ENCODE data around the gene KCNQ1OT1.

The KCNQ1OT1 gene

GRCh38 chr11:2708151-2708581 is 8.4 kb upstream of the KCNQ1OT1 start:
- no peak for DNase-seq (ENCODE audit: low spot score)
- in situ Hi-C loops (cut with MboI; ENCODE audit: low sequenced_read_pairs, unreplicated experiment) = no loop called here
- TF ChIP-seq, protein P1, sequence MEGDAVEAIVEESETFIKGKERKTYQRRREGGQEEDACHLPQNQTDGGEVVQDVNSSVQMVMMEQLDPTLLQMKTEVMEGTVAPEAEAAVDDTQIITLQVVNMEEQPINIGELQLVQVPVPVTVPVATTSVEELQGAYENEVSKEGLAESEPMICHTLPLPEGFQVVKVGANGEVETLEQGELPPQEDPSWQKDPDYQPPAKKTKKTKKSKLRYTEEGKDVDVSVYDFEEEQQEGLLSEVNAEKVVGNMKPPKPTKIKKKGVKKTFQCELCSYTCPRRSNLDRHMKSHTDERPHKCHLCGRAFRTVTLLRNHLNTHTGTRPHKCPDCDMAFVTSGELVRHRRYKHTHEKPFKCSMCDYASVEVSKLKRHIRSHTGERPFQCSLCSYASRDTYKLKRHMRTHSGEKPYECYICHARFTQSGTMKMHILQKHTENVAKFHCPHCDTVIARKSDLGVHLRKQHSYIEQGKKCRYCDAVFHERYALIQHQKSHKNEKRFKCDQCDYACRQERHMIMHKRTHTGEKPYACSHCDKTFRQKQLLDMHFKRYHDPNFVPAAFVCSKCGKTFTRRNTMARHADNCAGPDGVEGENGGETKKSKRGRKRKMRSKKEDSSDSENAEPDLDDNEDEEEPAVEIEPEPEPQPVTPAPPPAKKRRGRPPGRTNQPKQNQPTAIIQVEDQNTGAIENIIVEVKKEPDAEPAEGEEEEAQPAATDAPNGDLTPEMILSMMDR (IDR thresholded peaks at IDR 0.05; ENCODE audit: borderline replicate concordance, control extremely low read depth, extremely low read depth, insufficient read depth, missing control alignments) = no peak

GRCh38 chr11:2707736-2708135 is 7.9 kb upstream of the KCNQ1OT1 start:
- in situ Hi-C loops (cut with MboI; ENCODE audit: low sequenced_read_pairs, unreplicated experiment) = no loop called here
- TF ChIP-seq, protein P1 (IDR thresholded peaks at IDR 0.05; ENCODE audit: borderline replicate concordance, control extremely low read depth, extremely low read depth, insufficient read depth, missing control alignments) = no peak
- no peak for DNase-seq (ENCODE audit: low spot score)

DNA sequence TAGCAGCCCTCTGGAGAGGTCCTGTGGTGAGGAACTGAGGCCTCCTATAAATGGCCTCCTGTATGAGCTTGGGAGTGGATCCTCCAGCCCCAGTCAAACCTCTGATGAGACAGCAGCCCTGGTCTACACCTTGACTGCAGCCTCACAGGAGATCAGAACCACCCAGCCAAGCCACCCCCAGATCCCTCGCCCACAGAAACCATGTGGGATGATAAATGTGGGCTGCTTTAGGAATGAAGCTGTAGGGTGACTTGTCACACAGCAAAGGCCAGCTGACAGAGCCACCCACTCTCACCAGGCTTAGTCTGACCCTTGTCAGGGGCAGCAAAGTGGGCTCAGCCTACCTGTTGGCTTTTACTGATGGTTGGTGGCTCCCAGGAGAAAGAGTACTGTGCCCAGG is 6.5 kb upstream of the KCNQ1OT1 start:
- no peak for DNase-seq (ENCODE audit: low spot score)
- in situ Hi-C loops (cut with MboI; ENCODE audit: low sequenced_read_pairs, unreplicated experiment) = no loop called here
- TF ChIP-seq, protein P1 (IDR thresholded peaks at IDR 0.05; ENCODE audit: borderline replicate concordance, control extremely low read depth, extremely low read depth, insufficient read depth, missing control alignments) = no peak

DNA sequence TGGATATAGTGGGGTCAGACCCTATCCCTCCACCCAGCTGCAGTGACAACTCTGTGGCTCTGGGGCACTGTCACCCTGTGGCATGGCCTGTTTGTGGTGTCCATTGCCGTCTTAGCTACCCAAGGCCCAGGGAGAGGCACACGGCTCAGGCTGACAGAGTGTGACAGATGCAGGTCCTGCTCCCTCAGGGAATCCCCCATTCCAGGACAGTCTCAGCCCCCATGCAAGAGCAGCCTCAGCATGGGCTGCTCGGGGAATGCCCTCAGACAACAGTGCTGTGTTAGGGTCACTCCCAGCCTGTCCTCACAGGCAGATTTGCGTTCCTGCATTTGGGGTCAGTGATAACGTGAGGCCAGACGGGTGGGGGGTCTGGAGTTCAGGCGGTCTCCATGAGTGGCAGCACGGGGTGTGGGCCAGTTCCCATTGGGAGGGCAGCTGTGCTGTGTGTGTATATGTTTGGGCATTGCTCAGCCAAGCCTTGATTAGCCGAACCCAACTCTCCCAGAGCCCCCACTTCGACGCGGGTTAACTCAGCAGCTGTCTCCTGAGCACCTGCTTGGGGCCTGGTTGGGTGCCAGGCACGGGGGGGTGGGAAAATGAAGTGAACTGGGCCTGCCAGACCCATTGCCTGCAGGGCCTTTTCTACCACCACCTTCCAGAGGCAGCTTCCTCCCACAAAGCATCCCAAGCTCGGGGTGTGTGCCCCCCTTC is 5.3 kb upstream of the KCNQ1OT1 start:
- TF ChIP-seq, protein P1 (IDR thresholded peaks at IDR 0.05; ENCODE audit: borderline replicate concordance, control extremely low read depth, extremely low read depth, insufficient read depth, missing control alignments) = no peak
- in situ Hi-C loops (cut with MboI; ENCODE audit: low sequenced_read_pairs, unreplicated experiment) = no loop called here
- DNase-seq (ENCODE audit: low spot score) = no peak

- DNase-seq (ENCODE audit: low spot score) = no peak
- TF ChIP-seq, protein P1 (IDR thresholded peaks at IDR 0.05; ENCODE audit: borderline replicate concordance, control extremely low read depth, extremely low read depth, insufficient read depth, missing control alignments) = no peak
- in situ Hi-C loops (cut with MboI; ENCODE audit: low sequenced_read_pairs, unreplicated experiment) = no loop called here
Observed at GRCh38 chr11:2704356-2704755, 4.6 kb upstream of the KCNQ1OT1 start.

DNA sequence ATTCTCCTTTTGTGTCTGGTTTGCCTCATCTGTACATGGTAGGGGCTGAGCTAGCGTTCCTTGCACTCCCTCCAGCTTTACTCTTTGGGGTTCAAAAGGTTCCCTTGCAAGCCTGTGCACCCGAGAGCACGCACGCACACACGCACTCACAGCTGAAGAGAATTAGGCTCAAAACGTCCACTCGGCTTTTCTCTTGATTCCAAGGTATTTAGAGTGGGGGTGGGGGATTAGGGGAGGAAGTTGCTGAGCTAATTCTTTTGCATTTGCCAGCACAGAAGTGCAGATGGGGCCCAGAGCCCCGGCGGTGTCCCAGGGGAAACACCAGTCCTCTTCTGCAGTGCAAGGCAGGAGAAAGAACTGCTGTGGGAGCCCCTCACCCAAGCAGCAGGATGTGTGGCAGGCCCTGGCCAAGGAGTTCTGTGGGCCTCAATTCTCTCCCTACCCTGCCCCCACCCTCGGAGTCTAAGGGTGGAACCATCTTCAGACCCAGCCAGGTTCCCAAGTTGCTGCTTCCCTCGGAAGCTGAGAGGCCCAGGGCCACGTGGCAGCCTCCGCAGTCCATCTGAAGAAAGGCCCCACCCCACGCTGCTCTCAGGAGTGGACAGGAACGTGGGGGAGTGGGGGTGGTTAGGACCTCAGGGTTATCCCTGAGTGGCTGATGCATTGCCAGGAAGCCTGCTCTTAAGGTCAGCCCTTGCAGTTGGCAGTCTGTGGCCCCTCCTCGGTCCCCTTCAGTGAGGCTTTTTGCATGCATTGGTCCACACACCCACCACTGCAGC is 3.8 kb upstream of the KCNQ1OT1 start:
- in situ Hi-C loops (cut with MboI; ENCODE audit: low sequenced_read_pairs, unreplicated experiment) = no loop called here
- TF ChIP-seq, protein P1 (IDR thresholded peaks at IDR 0.05; ENCODE audit: borderline replicate concordance, control extremely low read depth, extremely low read depth, insufficient read depth, missing control alignments) = no peak
- DNase-seq (ENCODE audit: low spot score) = no peak

All from GM13976 (cell line).